Hematopoietic multipotent progenitor cell treated with erythropoietin and hydrocortisone succinate and interleukin-3 and kit ligand, for 6 days (in vitro differentiated cells): ENCODE results near the gene MR1.
"Not testable (repeated sequence)": the region's sequence is repeated elsewhere in the genome, so short reads cannot be mapped to it uniquely, and the experiment has no call there.

Experiments used
- DNase-seq: peaks from one replicate; pipeline ENCODE4 v3.0.0-alpha.2; 2015

The MR1 gene

DNA sequence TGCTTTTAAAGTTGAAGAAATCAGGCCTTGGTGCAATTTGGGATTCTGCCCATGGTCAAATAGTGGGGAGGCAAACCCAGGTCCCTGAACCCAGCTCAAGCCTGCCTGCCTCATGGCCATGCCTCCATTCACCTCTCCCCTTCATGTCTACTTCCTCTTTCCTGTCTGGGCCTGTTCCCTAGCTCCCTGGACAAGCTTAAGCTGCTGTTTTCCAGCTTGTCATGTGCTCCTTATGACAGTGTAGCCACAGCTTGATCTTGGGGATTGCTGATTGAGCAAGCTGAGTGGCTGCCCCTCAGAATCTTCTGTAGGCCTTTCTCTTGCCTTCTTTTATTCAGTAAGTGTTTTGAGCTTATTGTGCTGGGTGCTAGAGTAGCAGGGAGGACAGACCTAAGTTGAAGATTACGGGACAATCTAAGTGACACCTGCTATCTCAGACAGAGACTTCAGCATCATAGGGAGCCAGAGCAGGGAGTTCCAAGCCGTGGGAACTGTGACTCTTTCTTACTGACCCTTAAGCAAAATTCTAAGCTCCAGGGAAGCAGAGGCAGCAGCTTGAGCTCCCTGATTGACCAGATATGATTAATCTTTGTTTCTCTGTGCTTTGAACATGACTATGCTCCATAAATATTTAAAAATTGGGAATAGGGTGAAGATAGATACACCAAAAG lies 520 bp upstream of the MR1 start:
- DNase-seq: peak; percentile 68

DNA sequence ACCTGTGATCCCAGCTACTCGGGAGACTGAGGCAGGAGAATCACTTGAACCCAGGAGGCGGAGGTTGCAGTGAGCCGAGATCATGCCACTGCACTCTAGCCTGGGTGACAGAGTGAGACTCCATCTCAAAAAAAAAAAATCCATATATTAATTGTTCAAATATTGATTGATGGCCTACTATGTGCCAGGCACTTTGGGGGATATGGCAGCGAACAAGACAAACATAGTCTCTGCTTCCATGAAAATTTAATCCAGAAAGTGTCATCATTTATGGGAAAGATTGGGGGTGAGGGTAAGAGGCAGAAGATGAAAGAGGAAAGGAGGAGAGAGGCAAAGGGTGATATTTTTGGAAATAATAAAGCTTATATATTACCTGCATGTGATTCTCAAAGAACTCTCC lies 1.4 kb downstream of the MR1 start:
- not testable (repeated sequence) for DNase-seq

DNA sequence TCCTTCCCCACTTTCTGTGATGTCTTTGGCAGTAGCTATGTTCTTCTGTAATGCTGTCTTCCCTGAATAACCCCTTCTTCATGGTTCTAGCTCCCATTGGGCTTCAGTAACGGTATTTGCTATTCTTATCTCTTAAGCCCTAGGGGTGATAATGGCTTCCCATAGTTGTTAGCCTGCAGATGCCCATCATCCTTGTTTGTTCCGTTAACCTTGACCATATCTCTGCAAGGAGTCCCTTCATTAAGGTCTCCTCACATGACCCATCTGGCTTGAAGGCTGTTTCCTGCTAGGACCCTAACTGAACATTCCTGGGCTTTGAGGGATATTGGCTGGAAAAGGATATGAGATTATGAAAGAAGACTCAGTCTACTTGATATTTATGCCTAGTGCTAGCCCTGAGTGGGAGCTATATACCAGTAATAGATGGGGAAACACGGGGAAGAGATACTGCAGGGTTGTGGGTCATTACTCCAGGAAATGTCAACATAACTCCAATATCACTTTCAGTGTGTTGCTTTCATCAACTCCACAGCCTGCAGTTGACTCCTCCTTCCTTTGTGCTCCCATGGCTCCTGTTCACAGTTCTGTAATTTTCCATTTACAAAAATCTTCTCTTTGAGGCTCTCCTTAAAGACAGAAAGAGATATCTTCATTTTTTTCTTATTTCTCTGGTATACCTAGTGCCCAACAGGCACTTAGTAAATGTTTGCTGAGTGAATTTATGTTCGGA lies 2.5 kb downstream of the MR1 start:
- DNase-seq: no peak

DNA sequence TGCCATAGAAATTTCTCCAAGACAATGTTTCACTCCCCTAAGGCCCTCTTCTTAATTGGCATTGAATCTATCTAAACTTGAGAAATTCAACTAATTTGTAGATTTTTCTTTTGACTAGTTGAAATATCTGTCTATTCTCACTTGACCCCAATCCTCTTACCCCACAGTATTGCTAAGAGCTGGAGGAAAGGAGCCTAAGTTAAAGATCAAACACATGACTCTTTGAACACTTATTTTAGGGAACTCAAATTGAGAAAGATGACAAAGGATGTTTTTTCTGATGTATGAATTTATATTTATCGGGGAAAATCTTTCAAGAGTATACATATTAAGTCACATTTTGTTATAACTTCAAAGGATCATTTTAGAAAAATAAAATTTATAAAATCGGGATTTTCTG lies 3.6 kb downstream of the MR1 start:
- DNase-seq: no peak

DNA sequence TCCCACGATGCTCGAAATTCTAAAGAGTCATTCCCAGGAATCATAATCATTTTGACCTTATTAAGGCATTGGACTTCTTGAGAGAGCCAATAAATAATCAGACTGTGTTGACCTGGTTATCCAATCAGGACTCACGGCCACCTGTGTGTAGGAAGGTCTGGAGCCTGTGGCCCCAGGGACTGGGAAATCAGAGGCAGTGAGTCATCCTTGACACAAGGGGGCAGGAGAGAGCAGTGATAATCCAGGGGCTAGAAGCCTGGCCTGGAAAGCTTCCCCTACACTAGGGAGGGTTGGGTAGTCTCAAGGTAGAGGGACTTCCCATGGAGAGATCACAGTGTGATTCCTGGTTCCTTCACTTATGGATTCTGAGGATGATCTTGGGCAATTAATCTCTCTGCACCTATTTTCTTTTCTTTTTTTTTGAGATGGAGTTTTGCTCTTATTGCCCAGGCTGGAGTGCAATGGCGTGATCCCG lies 4.7 kb downstream of the MR1 start:
- DNase-seq: peak; percentile 84

DNA sequence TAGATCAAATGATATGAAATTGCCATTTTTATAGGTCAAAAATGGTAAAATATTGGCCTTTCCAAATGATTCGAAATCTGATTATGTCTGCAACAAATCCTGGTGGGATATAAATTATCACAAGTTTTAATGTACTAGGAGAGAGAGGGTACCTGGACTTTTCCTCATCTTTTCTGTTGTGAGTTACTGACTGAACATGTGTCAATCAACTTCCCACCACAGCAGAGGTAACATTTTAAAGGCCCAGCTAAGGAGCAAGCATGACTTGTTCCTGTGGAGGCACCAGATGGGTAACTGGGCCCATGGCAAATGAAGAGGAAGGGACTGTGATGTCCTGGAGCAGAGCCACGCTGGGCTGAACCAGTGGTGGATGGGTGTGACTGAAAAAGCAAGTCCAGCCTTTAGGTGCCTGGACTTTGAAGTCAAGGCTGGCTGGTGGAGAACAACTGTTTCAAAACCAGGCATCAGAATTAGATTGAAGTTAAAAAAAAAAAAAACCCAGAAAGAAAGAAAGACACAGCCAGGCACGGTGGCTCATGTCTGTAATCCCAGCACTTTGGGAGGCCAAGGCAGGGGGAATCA lies 6.6 kb downstream of the MR1 start:
- no peak for DNase-seq

DNA sequence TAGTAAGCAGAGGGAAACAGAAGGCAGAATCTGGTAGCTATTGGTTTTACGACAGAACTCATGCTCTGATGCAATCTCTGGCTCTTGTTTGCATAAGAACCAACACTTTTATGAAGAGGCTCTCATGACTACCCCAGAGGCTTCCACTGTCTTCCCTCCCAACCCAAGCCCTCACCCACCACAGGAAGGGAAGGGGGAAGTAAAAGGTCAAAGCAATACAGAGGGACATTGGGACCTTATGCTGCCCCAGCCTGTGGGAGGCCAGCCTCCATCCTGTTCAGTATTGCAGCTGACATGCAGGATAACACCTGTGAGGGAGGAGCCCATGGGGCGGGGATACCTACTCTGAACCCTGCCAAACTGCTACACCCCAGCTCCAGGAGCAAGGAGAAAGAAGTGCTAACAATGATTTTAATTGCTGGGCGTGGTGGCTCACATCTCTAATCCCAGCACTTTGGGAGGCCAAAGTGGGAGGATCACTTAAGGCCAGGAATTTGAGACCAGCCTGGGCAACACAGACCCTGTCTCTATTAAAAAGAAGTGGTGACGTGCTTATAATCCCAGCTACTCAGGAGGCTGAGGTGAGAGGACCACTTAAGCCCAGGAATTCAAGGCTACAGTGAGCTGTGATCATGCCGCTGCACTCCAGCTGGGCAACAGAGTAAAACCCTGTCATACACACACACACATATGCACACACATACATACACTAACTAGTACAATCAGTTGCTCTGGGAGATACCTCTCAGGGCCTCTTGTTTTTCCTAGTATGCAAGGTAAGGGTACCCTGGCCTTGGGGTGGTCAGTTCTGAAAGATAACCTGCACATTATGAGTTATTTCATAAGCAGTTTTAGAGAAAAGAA lies 9.5 kb downstream of the MR1 start:
- DNase-seq: peak; percentile 69

DNA sequence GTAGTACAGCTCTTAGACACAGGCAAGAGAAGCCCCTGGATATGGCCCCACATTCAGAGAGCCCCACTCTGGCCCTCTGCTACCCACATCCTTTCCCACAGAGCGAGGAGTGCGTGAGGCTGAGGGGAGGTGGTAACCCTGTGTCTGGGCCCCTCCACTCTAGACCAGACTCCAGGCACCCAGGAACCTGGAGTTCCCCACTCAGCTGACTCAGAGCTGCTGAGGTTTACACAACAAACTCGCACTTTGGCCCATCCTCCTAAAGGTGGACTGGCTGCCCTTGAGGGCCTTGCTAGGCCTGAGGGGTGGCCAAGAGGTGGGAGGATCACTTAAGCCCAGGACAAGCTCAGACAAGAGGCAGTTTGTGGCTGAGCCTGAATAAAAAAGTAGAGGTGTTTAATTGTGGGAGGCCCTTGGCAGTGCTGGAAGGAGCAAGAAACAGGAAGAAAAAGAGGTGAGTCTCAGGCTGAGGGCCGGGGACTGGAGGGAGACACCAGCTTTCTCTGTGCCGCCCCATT lies 10.7 kb downstream of the MR1 start:
- DNase-seq: no peak

DNA sequence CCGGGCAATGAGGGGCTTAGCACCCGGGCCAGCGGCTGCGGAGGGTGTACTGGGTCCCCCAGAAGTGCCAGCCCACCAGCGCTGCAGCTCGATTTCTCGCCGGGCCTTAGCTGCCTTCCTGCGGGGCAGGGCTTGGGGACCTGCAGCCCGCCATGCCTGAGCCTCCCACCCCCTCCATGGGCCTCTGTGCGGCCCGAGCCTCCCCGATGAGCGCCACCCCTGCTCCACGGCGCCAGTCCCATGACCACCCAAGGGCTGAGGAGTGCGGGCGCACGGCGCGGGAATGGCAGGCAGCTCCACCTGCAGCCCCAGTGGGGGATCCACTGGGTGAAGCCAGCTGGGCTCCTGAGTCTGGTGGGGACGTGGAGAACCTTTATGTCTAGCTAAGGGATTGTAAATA lies 12.2 kb downstream of the MR1 start:
- not testable (repeated sequence) for DNase-seq

DNA sequence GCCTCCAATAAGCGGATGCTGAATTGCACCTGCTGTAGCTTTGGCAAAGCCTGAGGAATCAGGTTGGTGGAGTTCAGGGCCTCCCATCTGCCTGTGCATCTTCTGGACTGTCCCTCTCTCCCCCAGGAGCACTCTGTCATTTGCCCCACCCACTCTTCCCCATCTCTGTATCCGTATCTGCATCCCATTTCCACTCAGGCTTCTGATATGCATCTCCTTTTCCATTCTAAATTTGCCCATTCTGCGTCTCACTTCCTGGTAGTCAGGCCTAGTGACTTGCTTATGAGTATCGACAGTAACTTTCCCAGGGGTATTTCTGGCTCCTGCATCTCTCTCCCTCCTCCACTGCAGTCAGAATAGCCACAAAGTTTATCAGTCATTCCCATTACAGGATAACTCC lies 15.6 kb downstream of the MR1 start:
- no peak for DNase-seq

DNA sequence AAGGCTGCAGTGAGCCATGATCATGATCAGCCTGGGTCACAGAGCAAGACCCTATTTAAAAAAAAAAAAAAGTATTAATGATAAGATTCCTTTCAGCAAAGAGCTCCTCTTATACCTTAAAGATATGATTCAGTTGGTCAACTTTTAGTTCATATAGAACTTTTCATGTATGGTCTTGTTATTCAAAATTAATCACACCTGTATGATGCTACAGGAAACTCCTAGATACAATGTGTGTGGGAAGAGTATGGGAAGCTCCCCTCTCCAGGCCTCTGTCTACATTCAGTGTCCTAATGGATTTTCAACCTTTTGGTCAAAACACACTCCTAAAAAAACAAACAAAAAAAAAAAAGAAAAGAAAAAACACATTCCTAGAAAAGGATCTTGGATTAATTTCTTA lies 17.1 kb downstream of the MR1 start:
- DNase-seq: no peak

DNA sequence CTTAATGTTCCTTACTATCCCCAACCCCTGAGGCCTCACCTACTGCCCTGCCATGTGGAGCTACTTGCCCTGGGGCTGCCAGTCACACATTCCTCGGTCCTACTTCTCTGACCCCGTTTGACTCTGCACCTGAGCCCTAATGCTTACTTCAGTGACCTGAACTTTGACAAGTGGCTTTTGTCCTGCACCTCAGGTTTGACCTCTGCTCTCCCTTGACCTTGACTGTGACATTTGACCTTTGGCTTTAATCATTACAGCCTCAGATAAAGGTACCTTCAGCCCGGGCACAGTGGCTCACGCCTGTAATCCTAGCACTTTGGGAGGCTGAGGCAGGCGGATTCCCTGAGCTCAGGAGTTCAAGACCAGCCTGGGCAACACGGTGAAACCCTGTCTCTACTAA lies 22.8 kb downstream of the MR1 start:
- no peak for DNase-seq

DNA sequence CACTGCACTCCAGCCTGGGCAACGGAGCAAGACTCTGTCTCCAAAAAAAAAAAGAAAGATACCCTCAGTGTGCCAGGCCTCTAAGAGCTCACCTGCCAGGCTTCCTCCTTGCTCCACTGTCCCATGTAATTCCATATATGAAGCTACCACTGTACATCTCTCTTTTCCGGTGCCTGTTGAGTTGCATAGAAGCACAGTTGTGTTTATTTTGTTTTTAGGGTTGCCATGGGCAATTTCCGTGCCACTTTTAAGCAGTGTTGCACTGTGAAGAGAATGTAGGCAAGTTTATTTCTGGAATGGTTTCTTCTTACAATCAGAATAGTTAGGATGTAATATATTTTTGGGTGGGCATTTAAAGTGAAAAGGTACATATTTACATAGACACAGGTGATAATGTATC lies 23.3 kb downstream of the MR1 start:
- DNase-seq: no peak

DNA sequence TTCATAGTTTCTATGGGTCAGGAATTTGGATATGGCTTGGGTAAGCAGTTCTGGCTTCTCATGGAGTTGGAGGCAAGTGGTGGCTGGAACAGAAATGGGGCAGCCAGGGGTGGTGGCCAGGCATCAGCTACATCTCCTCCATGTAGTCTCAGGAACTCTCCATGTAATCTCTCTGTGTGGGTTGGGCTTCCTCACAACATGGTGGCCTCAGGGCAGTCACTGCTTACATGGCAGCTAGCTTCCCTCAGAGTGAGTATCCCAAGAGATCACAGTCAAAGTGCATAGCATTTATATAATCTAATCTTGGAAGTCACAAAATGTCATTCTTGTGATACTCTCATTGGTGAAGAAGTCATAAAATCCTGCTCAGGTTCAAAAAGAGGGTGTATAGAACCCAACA lies 25.7 kb downstream of the MR1 start:
- DNase-seq: no peak

DNA sequence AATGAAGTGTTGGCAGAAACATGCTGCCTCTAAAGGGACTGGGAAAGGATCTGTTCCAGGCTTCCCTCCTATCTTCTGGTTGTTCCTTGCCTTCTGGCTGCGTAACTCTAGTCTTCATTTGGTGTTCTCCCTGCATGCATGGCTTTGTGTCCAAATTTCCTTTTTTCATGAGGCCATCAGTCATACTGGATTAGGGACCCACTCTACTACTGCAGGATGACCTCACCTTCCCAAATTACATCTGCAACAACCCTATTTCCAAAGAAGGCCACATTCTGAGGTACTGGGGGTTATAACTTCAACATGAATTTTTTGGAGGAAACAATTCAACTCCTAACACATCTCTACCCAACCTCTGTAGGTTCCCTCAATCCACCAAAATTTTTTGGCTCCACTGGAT lies 26.3 kb downstream of the MR1 start:
- no peak for DNase-seq

DNA sequence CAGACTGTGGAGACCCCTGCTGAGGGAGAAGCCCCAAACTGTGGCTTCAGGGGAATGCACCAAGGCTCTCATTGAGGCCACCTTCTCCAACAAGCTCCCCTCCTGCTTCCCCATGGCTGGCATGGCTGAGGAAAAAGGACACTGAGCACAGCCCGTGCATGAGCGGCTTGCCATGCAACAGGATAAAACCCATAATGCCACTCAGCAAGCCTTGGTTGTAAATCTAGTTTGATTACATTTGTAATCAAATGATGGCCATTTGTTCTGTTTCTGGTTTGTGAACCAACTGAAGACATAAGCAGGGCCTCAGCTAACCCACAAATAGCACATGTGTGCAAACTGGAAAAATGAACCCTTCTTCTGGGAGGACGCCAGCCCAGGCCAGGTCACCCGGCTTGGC lies 27.2 kb downstream of the MR1 start:
- not testable (repeated sequence) for DNase-seq

DNA sequence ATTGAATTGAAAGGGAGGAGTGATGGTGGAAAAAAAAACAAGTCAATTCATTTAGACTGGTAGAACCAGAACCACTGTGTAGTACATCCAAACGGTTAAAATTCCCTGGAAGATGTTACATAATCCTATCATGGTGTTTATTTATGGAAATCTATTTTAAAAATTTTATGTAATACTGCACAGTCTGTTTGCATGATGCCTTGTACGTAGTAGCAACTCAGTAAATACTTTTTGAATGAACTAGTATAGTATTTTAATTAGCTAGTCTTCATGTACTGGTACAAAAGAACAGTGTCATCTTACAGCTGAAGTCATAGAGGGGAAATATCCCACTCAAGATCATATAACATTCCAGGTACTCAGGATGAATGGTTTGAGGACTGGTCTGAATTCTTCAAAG lies 27.7 kb downstream of the MR1 start:
- DNase-seq: no peak

DNA sequence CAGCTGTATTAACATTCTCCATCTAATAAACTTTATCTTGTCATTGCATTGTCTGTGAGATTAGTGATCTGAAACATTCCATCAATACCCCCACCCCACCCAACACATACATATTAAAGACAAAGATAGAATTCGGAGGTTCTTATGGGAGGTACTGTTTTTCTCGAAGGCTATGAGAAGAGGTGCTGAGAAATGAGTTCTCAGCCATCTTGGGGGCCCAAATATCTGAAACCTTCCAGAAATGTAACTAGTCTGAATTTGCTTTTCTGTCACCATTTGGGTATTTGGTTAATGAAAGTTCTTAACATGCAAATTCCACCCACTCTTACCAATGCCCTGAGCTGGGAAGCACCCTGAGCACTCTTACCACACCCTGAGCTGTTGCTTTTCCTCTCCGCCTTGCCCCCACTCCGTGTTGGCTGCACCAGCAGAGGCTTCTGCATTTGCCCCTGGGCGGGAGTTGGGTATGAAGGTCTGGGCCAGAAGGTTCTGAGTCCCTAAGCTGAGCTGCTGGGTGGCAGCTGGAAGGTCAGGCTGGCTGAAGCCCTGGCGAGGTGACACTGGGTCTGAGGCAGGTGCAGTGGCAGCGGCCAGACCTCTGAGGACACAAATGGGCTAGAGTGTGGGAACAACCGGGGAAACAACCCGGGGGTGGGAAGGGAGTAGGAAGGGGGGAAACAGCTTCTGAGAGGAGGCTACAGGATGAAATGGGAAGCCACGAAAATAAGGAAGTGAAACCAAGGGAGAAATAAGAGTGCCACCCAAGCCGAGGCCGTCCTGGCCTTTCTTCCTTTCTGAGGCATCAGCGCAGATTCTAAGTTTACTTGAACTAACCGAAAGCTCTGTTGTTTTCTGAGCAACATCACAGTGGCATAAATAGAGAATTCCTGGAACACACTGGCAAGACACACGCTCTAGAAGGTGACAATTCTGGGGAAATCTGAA lies 28.4 kb downstream of the MR1 start:
- peak; percentile 15 for DNase-seq

DNA sequence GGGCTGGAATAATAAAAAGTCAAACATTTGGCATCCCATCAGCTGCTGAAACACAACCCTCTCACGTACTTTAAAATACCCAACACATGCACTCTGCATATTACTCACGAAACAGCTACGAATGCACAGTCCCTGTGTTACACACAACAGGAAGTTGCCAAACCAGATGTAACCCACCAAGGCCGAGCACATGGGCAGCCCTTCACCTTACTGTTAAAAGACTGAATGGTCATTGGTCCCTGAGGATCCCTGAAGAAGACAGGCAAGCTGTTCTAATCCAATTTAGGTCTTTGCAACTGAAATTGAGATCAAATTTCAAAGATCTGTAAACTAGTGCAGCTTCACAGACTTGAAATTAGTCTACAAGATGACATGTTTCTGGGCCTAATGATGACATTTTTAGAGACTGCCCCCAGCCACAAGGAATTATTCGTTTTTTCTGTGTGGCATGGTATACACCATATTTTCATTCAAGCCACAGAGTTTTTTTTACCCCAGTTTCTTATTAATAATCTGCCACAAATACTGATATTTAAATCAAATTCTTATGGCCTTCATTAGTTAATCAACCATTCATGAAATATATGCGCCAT lies 29.1 kb downstream of the MR1 start:
- DNase-seq: peak; percentile 48

DNA sequence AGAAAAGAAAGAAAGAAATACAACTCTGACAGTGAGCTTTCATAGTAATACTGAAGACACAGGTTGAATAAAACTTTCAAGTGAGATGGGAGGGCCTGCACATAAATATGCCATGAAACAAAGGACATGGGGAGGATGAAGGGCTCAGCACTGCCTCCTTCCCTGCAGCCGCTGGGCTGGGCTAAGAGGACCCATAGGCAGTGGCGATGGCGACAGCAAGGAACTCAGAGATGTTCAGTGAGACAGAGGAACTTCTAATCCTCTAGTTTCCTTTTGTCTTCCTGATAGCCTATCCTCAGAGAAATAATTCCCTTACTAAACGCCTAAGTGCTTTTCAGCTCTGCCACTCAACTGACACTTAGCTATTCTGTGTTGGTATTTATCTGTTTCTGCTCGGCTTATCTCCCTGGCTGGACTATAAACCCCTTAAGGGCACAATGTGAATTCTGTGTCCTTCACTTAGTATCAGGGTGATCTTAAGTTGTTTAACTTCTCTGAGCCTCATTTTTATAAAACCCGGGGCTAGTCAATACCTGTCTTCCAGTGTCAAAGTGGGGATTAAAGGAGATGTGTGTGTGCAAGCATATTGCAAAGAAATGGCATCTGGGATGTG lies 30.3 kb downstream of the MR1 start:
- DNase-seq: no peak

DNA sequence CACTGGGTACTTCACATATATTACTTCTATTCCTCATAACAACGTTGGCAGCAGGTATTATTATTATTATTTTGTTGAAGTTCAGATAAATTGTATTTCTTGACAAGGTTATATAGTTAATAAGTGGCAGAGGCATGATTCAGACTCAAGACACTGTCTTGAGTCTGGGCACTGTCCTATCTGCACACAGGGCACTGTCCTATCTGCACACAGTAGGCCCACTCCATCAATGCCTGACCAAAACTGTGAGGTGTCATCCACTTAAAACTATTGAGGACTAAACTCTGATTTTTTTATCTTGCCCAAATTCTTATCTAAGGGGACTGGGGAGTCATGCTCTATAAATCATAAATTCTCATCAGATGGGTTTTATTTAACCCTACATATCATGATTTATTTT lies 30.9 kb downstream of the MR1 start:
- DNase-seq: no peak
